ENCODE data around the gene PVALEF.

PVALEF gene

GRCh38 chr17:81170727-81171494, 5.6 kb downstream of the PVALEF start:
- Histone ChIP-seq H3K9me3 (no peaks in the 10 kb centered on the region), H3K4me3 (ENCODE audit: low read depth, low read length) (no peak overlapping the region), H3K36me3 (no peaks in the 10 kb centered on the region), H3K4me1 (peaks cover 4% of the 10 kb centered on the region), H3K27me3 (no peaks in the 10 kb centered on the region)
- no peak for TF ChIP-seq CTCF (IDR thresholded peaks at IDR 0.05; ENCODE audit: low read depth, low read length)
- DNase-seq = no peak

GRCh38 chr17:81171941-81172340, 6.6 kb downstream of the PVALEF start:
- Histone ChIP-seq H3K4me1 (peaks cover 4% of the 10 kb centered on the region), H3K27me3 (no peaks in the 10 kb centered on the region), H3K36me3 (no peaks in the 10 kb centered on the region), H3K4me3 (ENCODE audit: low read depth, low read length) (no peak overlapping the region), H3K9me3 (no peaks in the 10 kb centered on the region)
- TF ChIP-seq CTCF (IDR thresholded peaks at IDR 0.05; ENCODE audit: low read depth, low read length) = no peak
- DNase-seq = no peak

- H3K36me3 ChIP-seq = no peaks in the 10 kb centered on the region
- DNase-seq = no peak
- no peak for TF ChIP-seq CTCF (IDR thresholded peaks at IDR 0.05; ENCODE audit: low read depth, low read length)
- peaks cover 4% of the 10 kb centered on the region for H3K4me1 ChIP-seq
- H3K9me3 ChIP-seq = no peaks in the 10 kb centered on the region
- no peaks in the 10 kb centered on the region for H3K27me3 ChIP-seq
- no peak overlapping the region for H3K4me3 ChIP-seq (ENCODE audit: low read depth, low read length)
Measured at GRCh38 chr17:81173052-81173761, 7.9 kb downstream of the PVALEF start.

- no peak overlapping the region for H3K4me3 ChIP-seq (ENCODE audit: low read depth, low read length)
- no peaks in the 10 kb centered on the region for H3K27me3 ChIP-seq
- no peak for TF ChIP-seq CTCF (IDR thresholded peaks at IDR 0.05; ENCODE audit: low read depth, low read length)
- H3K36me3 ChIP-seq = no peaks in the 10 kb centered on the region
- H3K4me1 ChIP-seq = peaks cover 4% of the 10 kb centered on the region
- H3K9me3 ChIP-seq = no peaks in the 10 kb centered on the region
- no peak for DNase-seq
Measured at GRCh38 chr17:81173762-81174155, 8.5 kb downstream of the PVALEF start.

- no peak for DNase-seq
- H3K36me3 ChIP-seq = no peaks in the 10 kb centered on the region
- peaks cover 4% of the 10 kb centered on the region for H3K4me1 ChIP-seq
- no peaks in the 10 kb centered on the region for H3K9me3 ChIP-seq
- TF ChIP-seq CTCF (IDR thresholded peaks at IDR 0.05; ENCODE audit: low read depth, low read length) = no peak
- H3K4me3 ChIP-seq (ENCODE audit: low read depth, low read length) = no peak overlapping the region
- no peaks in the 10 kb centered on the region for H3K27me3 ChIP-seq
Measured at GRCh38 chr17:81176666-81177065, 11.4 kb downstream of the PVALEF start.
